ENCODE results near the gene TCFL5.

Gene TCFL5

GRCh38 chr20:62891111-62891510 lies 29.5 kb upstream of the TCFL5 start:
- TF ChIP-seq EZH2phosphoT487 (conservative IDR thresholded peaks at IDR 0.05; ENCODE audit: low read length) (no peak), CTCF (IDR thresholded peaks at IDR 0.05; ENCODE audit: insufficient read depth, low read length, poor library complexity, severe bottlenecking) (no peak)
- no peaks in the 10 kb centered on the region for H3K27me3 ChIP-seq (ENCODE audit: low read length)
- no peaks in the 10 kb centered on the region for H3K9me2 ChIP-seq (replicated peaks; ENCODE audit: insufficient read depth, low read length)
- no peaks in the 10 kb centered on the region for H3F3A ChIP-seq (ENCODE audit: insufficient read depth)
- no peak overlapping the region for H3K4me2 ChIP-seq (ENCODE audit: low read depth, low read length, poor library complexity, severe bottlenecking)
- no peak overlapping the region for H3K9ac ChIP-seq (ENCODE audit: low read length)
- no peak overlapping the region for H3K27ac ChIP-seq (ENCODE audit: low read depth, low read length)
- peaks cover 28% of the 10 kb centered on the region for H3K36me3 ChIP-seq (ENCODE audit: low read length)
- H4K20me1 ChIP-seq (ENCODE audit: low read depth, low read length), result no peaks in the 10 kb centered on the region
- no peaks in the 10 kb centered on the region for H3K79me2 ChIP-seq (ENCODE audit: insufficient read depth, low read length)
- H3K4me3 ChIP-seq (ENCODE audit: insufficient read depth, low read length, poor library complexity, severe bottlenecking), result no peak overlapping the region
- H2AFZ ChIP-seq (ENCODE audit: low read depth, low read length, severe bottlenecking), result no peak overlapping the region
- no peaks in the 10 kb centered on the region for H3K9me3 ChIP-seq (ENCODE audit: insufficient read depth, low read length)

- Histone ChIP-seq H3K4me3 (ENCODE audit: insufficient read depth, low read length, poor library complexity, severe bottlenecking) (no peak overlapping the region), H3K9me2 (replicated peaks; ENCODE audit: insufficient read depth, low read length) (no peaks in the 10 kb centered on the region), H3K27ac (ENCODE audit: low read depth, low read length) (no peak overlapping the region), H2AFZ (ENCODE audit: low read depth, low read length, severe bottlenecking) (no peak overlapping the region), H3K79me2 (ENCODE audit: insufficient read depth, low read length) (no peaks in the 10 kb centered on the region), H4K20me1 (ENCODE audit: low read depth, low read length) (no peaks in the 10 kb centered on the region), H3K36me3 (ENCODE audit: low read length) (peaks cover 28% of the 10 kb centered on the region), H3K4me2 (ENCODE audit: low read depth, low read length, poor library complexity, severe bottlenecking) (no peak overlapping the region), H3F3A (ENCODE audit: insufficient read depth) (no peaks in the 10 kb centered on the region), H3K9me3 (ENCODE audit: insufficient read depth, low read length) (no peaks in the 10 kb centered on the region), H3K27me3 (ENCODE audit: low read length) (no peaks in the 10 kb centered on the region), H3K9ac (ENCODE audit: low read length) (no peak overlapping the region)
- TF ChIP-seq CTCF (IDR thresholded peaks at IDR 0.05; ENCODE audit: insufficient read depth, low read length, poor library complexity, severe bottlenecking) (no peak), EZH2phosphoT487 (conservative IDR thresholded peaks at IDR 0.05; ENCODE audit: low read length) (no peak)
These were observed 28.8 kb upstream of the TCFL5 start for GRCh38 chr20:62890444-62890843.

GRCh38 chr20:62889871-62890270 lies 28.2 kb upstream of the TCFL5 start:
- no peak overlapping the region for H2AFZ ChIP-seq (ENCODE audit: low read depth, low read length, severe bottlenecking)
- no peaks in the 10 kb centered on the region for H3K9me3 ChIP-seq (ENCODE audit: insufficient read depth, low read length)
- peaks cover 28% of the 10 kb centered on the region for H3K36me3 ChIP-seq (ENCODE audit: low read length)
- no peak for TF ChIP-seq CTCF (IDR thresholded peaks at IDR 0.05; ENCODE audit: insufficient read depth, low read length, poor library complexity, severe bottlenecking)
- no peak for TF ChIP-seq EZH2phosphoT487 (conservative IDR thresholded peaks at IDR 0.05; ENCODE audit: low read length)
- H3K4me2 ChIP-seq (ENCODE audit: low read depth, low read length, poor library complexity, severe bottlenecking), result no peak overlapping the region
- H3K9me2 ChIP-seq (replicated peaks; ENCODE audit: insufficient read depth, low read length), result no peaks in the 10 kb centered on the region
- H3K27me3 ChIP-seq (ENCODE audit: low read length), result no peaks in the 10 kb centered on the region
- H3K4me3 ChIP-seq (ENCODE audit: insufficient read depth, low read length, poor library complexity, severe bottlenecking), result no peak overlapping the region
- H3K79me2 ChIP-seq (ENCODE audit: insufficient read depth, low read length), result no peaks in the 10 kb centered on the region
- no peaks in the 10 kb centered on the region for H3F3A ChIP-seq (ENCODE audit: insufficient read depth)
- no peak overlapping the region for H3K9ac ChIP-seq (ENCODE audit: low read length)
- no peak overlapping the region for H3K27ac ChIP-seq (ENCODE audit: low read depth, low read length)
- no peaks in the 10 kb centered on the region for H4K20me1 ChIP-seq (ENCODE audit: low read depth, low read length)

All from SU-DHL-6 (cell line).